ENCODE measurements around the gene OR2C1. TPM values are rescaled to one million over a fixed set of nuclear protein-coding genes. Genes with fewer than 3 reads are reported as not detected.
A peak's percentile ranks its signal among the peaks of the same experiment; 100 is the strongest.

Gene OR2C1
- total RNA-seq, 2 experiments from 2014 or later = not detected

- peaks cover 15% of the 10 kb centered on the region for H3K27me3 Mint-ChIP-seq
Observed at GRCh38 chr16:3358871-3359270, 3.2 kb downstream of the OR2C1 start.

GRCh38 chr16:3362931-3363330 lies 7.2 kb downstream of the OR2C1 start:
- Mint-ChIP-seq H3K4me3 (no peak overlapping the region), H3K36me3 (ENCODE audit: low read depth) (peaks cover 21% of the 10 kb centered on the region), H3K4me1 (peaks cover 14% of the 10 kb centered on the region), H3K27me3 (peaks cover 15% of the 10 kb centered on the region), H3K27ac (no peak overlapping the region), H3K9me3 (peaks cover 35% of the 10 kb centered on the region)
- CTCF ChIA-PET = no interaction called here
- POLR2A ChIA-PET = no interaction called here
- no peak for DNase-seq

More at GRCh38 chr16:3358871-3359270, 3.2 kb downstream of the OR2C1 start:
- H3K4me1 Mint-ChIP-seq = peaks cover 3% of the 10 kb centered on the region
- no peak overlapping the region for H3K27ac Mint-ChIP-seq
- H3K36me3 Mint-ChIP-seq (ENCODE audit: low read depth) = no peaks in the 10 kb centered on the region
- DNase-seq = no peak
- CTCF ChIA-PET = interaction anchor here (1.0 kb wide), 1 partner anchor 76 kb away, joined by 3 read pairs; the partner anchor contains the start of gene ZNF263
- H3K9me3 Mint-ChIP-seq = peaks cover 28% of the 10 kb centered on the region
- POLR2A ChIA-PET = no interaction called here
- no peak overlapping the region for H3K4me3 Mint-ChIP-seq

GRCh38 chr16:3363793-3364192 lies 8.1 kb downstream of the OR2C1 start:
- no peak overlapping the region for H3K4me3 Mint-ChIP-seq
- H3K36me3 Mint-ChIP-seq (ENCODE audit: low read depth) = peaks cover 21% of the 10 kb centered on the region
- H3K27ac Mint-ChIP-seq = no peak overlapping the region
- POLR2A ChIA-PET = no interaction called here
- H3K9me3 Mint-ChIP-seq = peaks cover 35% of the 10 kb centered on the region
- DNase-seq = no peak
- peaks cover 12% of the 10 kb centered on the region for H3K27me3 Mint-ChIP-seq
- CTCF ChIA-PET = no interaction called here
- peaks cover 14% of the 10 kb centered on the region for H3K4me1 Mint-ChIP-seq

- Mint-ChIP-seq H3K27me3 (peaks cover 7% of the 10 kb centered on the region), H3K4me3 (peak overlapping the region; percentile 70), H3K36me3 (ENCODE audit: low read depth) (peaks cover 21% of the 10 kb centered on the region), H3K9me3 (peaks cover 32% of the 10 kb centered on the region), H3K4me1 (peaks cover 14% of the 10 kb centered on the region), H3K27ac (peak overlapping the region; percentile 89)
- POLR2A ChIA-PET = interaction anchor here (0.6 to 0.9 kb wide), 2 partner anchors 9 to 37 kb away, joined by 3 to 5 read pairs; no protein-coding TSS in a partner anchor
- DNase-seq = peak; percentile 87
- CTCF ChIA-PET = interaction anchor here (0.6 to 1.6 kb wide), 5 partner anchors 9 to 155 kb away, joined by 3 to 6 read pairs (median 3); no protein-coding TSS in a partner anchor
Observed at GRCh38 chr16:3364774-3365427, 9.2 kb downstream of the OR2C1 start.

- peaks cover 14% of the 10 kb centered on the region for H3K4me1 Mint-ChIP-seq
- no peaks in the 10 kb centered on the region for H3K27me3 Mint-ChIP-seq
- H3K27ac Mint-ChIP-seq = no peak overlapping the region
- peaks cover 29% of the 10 kb centered on the region for H3K36me3 Mint-ChIP-seq (ENCODE audit: low read depth)
- H3K9me3 Mint-ChIP-seq = peaks cover 28% of the 10 kb centered on the region
- no peak for DNase-seq
- ChIA-PET CTCF (no interaction called here), POLR2A (no interaction called here)
- H3K4me3 Mint-ChIP-seq = no peak overlapping the region
Observed at GRCh38 chr16:3369073-3369472, 13.4 kb downstream of the OR2C1 start.

GRCh38 chr16:3375680-3376079 lies 20.0 kb downstream of the OR2C1 start:
- Mint-ChIP-seq H3K4me3 (no peak overlapping the region), H3K27ac (peak overlapping the region; percentile 36), H3K9me3 (peaks cover 64% of the 10 kb centered on the region), H3K36me3 (ENCODE audit: low read depth) (peaks cover 30% of the 10 kb centered on the region), H3K4me1 (no peaks in the 10 kb centered on the region), H3K27me3 (no peaks in the 10 kb centered on the region)
- ChIA-PET CTCF (interaction anchor here (0.6 kb wide), 1 partner anchor 395 kb away, joined by 4 read pairs; no protein-coding TSS in a partner anchor), POLR2A (no interaction called here)
- DNase-seq = no peak

- DNase-seq = no peak
- Mint-ChIP-seq H3K9me3 (peaks cover 82% of the 10 kb centered on the region), H3K4me1 (no peaks in the 10 kb centered on the region), H3K36me3 (ENCODE audit: low read depth) (peaks cover 51% of the 10 kb centered on the region), H3K4me3 (no peak overlapping the region), H3K27ac (no peak overlapping the region), H3K27me3 (no peaks in the 10 kb centered on the region)
- ChIA-PET POLR2A (no interaction called here), CTCF (interaction anchor here (1.5 kb wide), 1 partner anchor 42 kb away, joined by 3 read pairs; no protein-coding TSS in a partner anchor)
Observed at GRCh38 chr16:3377917-3378316, 22.2 kb downstream of the OR2C1 start.

GRCh38 chr16:3383045-3383448 lies 27.4 kb downstream of the OR2C1 start:
- Mint-ChIP-seq H3K4me1 (no peaks in the 10 kb centered on the region), H3K27me3 (no peaks in the 10 kb centered on the region), H3K36me3 (ENCODE audit: low read depth) (peaks cover 82% of the 10 kb centered on the region), H3K27ac (no peak overlapping the region), H3K9me3 (peaks cover 72% of the 10 kb centered on the region), H3K4me3 (no peak overlapping the region)
- CTCF ChIA-PET = interaction anchor here (0.6 to 1.7 kb wide), 3 partner anchors 23 to 95 kb away, joined by 3 read pairs; no protein-coding TSS in a partner anchor
- POLR2A ChIA-PET = interaction anchor here (0.5 kb wide), 1 partner anchor 53 kb away, joined by 5 read pairs; no protein-coding TSS in a partner anchor
- no peak for DNase-seq

- Mint-ChIP-seq H3K27ac (no peak overlapping the region), H3K4me3 (no peak overlapping the region), H3K27me3 (no peaks in the 10 kb centered on the region), H3K4me1 (no peaks in the 10 kb centered on the region), H3K9me3 (peaks cover 61% of the 10 kb centered on the region), H3K36me3 (ENCODE audit: low read depth) (peaks cover 90% of the 10 kb centered on the region)
- CTCF ChIA-PET = interaction anchor here (0.6 kb wide), 1 partner anchor 38 kb away, joined by 5 read pairs; no protein-coding TSS in a partner anchor
- POLR2A ChIA-PET = no interaction called here
- no peak for DNase-seq
Observed at GRCh38 chr16:3388325-3388724, 32.6 kb downstream of the OR2C1 start.

- H3K4me1 Mint-ChIP-seq = peaks cover 6% of the 10 kb centered on the region
- CTCF ChIA-PET = interaction anchor here (1.2 kb wide), 1 partner anchor 164 kb away, joined by 4 read pairs; no protein-coding TSS in a partner anchor
- peaks cover 90% of the 10 kb centered on the region for H3K36me3 Mint-ChIP-seq (ENCODE audit: low read depth)
- DNase-seq = no peak
- POLR2A ChIA-PET = no interaction called here
- no peak overlapping the region for H3K27ac Mint-ChIP-seq
- peaks cover 56% of the 10 kb centered on the region for H3K9me3 Mint-ChIP-seq
- no peak overlapping the region for H3K4me3 Mint-ChIP-seq
- H3K27me3 Mint-ChIP-seq = no peaks in the 10 kb centered on the region
Observed at GRCh38 chr16:3389663-3390338, 34.1 kb downstream of the OR2C1 start.

GRCh38 chr16:3400446-3400778 lies 44.7 kb downstream of the OR2C1 start:
- Mint-ChIP-seq H3K27ac (peak overlapping the region; percentile 82), H3K4me1 (peaks cover 33% of the 10 kb centered on the region), H3K27me3 (no peaks in the 10 kb centered on the region), H3K36me3 (ENCODE audit: low read depth) (peaks cover 74% of the 10 kb centered on the region), H3K4me3 (peak overlapping the region; percentile 80), H3K9me3 (peaks cover 46% of the 10 kb centered on the region)
- no peak for DNase-seq
- ChIA-PET POLR2A (interaction anchor here (0.5 to 1.5 kb wide), 2 partner anchors 43 to 78 kb away, joined by 3 read pairs; partner anchors contain the start of genes NAA60 and ZNF597), CTCF (interaction anchor here (0.7 to 2.3 kb wide), 6 partner anchors 14 to 216 kb away, joined by 3 to 7 read pairs (median 3); no protein-coding TSS in a partner anchor)

GRCh38 chr16:3400779-3401688 lies 45.3 kb downstream of the OR2C1 start, which contains the start of the genes ZNF174 and ZSCAN32:
TSS of gene ZNF174 (plus strand) at chr16:3401215. CDS start at chr16:3402005, 790 bp downstream.
TSS of gene ZSCAN32 (minus strand) at chr16:3401004. CDS start at chr16:3397557, 3,447 bp downstream.
- Mint-ChIP-seq H3K36me3 (ENCODE audit: low read depth) (peaks cover 73% of the 10 kb centered on the region), H3K27ac (peak within 1 kb of the TSS; percentile 88), H3K9me3 (peaks cover 47% of the 10 kb centered on the region), H3K27me3 (no peaks in the 10 kb centered on the region), H3K4me1 (peaks cover 33% of the 10 kb centered on the region), H3K4me3 (peak within 1 kb of the TSS; percentile 80)
- ChIA-PET POLR2A (interaction anchor here (0.5 to 1.5 kb wide), 3 partner anchors 43 to 79 kb away, joined by 3 read pairs; partner anchors contain the start of genes NAA60 and ZNF597), CTCF (interaction anchor here (0.6 to 2.3 kb wide), 10 partner anchors 10 to 217 kb away, joined by 3 to 7 read pairs (median 3); no protein-coding TSS in a partner anchor)
- DNase-seq = peak; percentile 99
